NT2/D1 (cell line): ENCODE data around the gene AGRN.
"Not testable (repeated sequence)": the region's sequence is repeated elsewhere in the genome, so short reads cannot be mapped to it uniquely, and the experiment has no call there.

ENCODE experiments used
- SUZ12 ChIP-seq: IDR thresholded peaks from 2 replicates; pipeline ENCODE4 v1.6.1; 2011; ENCODE audit not compliant: insufficient read length, insufficient read depth; ENCODE audit errors: extremely low read depth
- YY1 ChIP-seq: IDR thresholded peaks from 2 replicates; pipeline ENCODE4 v1.6.1; 2011; ENCODE audit not compliant: insufficient read length, insufficient read depth
- ZNF274 ChIP-seq: IDR thresholded peaks from 2 replicates; pipeline ENCODE4 v1.6.1; 2011; ENCODE audit warnings: mild to moderate bottlenecking, low read depth, low read length

GRCh38 chr1:1012736-1013104 is 7.2 kb upstream of the AGRN start:
- TF ChIP-seq YY1, SUZ12, ZNF274: not testable (repeated sequence)
